Mammary epithelial cell (primary cell): ENCODE results near the gene PTPRM.

Experiments used
- EZH2 ChIP-seq: IDR thresholded peaks from 2 replicates; pipeline ENCODE4 v1.6.1; 2012; ENCODE audit warnings: low read length, inconsistent platforms, borderline replicate concordance
- TF ChIP-seq, protein P1 (sequence below), 2 donors: IDR thresholded peaks in 1 of 2; conservative IDR thresholded peaks in 1 of 2; 2 replicates each; pipeline ENCODE4 v1.5.1; 2011 to 2012; ENCODE audit warnings: inconsistent platforms in 2 of 2, low read length in 2 of 2, mild to moderate bottlenecking in 2 of 2, control low read depth in 1 of 2, low read depth in 1 of 2; ENCODE audit not compliant: insufficient read depth in 1 of 2; ENCODE audit errors: extremely low read depth in 1 of 2

DNA sequence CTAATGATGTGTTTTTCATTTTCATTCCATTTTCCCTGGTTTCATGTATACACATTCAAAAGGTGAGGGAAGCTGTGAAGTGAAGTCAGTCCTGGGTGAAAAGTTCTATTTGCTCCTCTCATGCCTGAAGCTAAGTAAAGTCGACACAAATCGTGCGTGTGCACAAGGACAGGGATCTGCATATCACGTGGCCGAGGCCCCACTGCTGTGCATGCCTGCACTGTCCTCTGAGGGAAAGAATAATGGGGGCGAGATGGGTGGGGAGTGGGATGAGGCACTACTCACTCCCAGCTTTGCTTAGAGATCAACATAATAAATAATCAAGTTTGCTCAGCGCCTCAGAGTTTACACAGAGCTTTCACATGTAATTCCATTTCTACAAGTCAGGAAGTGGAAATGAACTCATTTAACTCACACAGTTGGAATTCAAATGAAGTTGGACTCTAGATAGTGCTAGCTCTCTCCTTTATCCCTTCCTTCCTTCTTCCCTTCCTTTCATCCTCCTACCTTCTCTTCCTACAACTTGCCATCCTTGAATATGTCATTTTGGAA lies 5.1 kb upstream of the PTPRM start:
- TF ChIP-seq, protein P1, sequence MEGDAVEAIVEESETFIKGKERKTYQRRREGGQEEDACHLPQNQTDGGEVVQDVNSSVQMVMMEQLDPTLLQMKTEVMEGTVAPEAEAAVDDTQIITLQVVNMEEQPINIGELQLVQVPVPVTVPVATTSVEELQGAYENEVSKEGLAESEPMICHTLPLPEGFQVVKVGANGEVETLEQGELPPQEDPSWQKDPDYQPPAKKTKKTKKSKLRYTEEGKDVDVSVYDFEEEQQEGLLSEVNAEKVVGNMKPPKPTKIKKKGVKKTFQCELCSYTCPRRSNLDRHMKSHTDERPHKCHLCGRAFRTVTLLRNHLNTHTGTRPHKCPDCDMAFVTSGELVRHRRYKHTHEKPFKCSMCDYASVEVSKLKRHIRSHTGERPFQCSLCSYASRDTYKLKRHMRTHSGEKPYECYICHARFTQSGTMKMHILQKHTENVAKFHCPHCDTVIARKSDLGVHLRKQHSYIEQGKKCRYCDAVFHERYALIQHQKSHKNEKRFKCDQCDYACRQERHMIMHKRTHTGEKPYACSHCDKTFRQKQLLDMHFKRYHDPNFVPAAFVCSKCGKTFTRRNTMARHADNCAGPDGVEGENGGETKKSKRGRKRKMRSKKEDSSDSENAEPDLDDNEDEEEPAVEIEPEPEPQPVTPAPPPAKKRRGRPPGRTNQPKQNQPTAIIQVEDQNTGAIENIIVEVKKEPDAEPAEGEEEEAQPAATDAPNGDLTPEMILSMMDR (conservative IDR thresholded peaks at IDR 0.05 in 1 of 2, IDR thresholded peaks at IDR 0.05 in 1 of 2; ENCODE audit: extremely low read depth in 1 of 2, insufficient read depth in 1 of 2, low read depth in 1 of 2, low read length in 2 of 2) = no peak
- TF ChIP-seq EZH2 = no peak
